GM18511 (cell line): ENCODE results near the gene SAMD1.

Experiments used
- ATAC-seq: cut with Tn5 transposase; IDR thresholded peaks from one replicate; pipeline ENCODE4 v1.9.1; 2021; ENCODE audit warnings: mild to moderate bottlenecking, moderate library complexity; ENCODE audit not compliant: unreplicated experiment

The SAMD1 gene

GRCh38 chr19:14089662-14090508, 666 bp downstream of the SAMD1 start:
- no peak for ATAC-seq

- no peak for ATAC-seq
These were observed 1.2 kb downstream of the SAMD1 start for GRCh38 chr19:14089412-14089661.

- no peak for ATAC-seq
These were observed 1.7 kb downstream of the SAMD1 start for GRCh38 chr19:14088634-14089411.

- ATAC-seq: no peak
These were observed 4.5 kb downstream of the SAMD1 start for GRCh38 chr19:14086098-14086497.

- no peak for ATAC-seq
These were observed 5.1 kb downstream of the SAMD1 start, which contains the start of gene C19orf67 for GRCh38 chr19:14085309-14085995. C19orf67 (minus strand) TSS chr19:14085783; CDS start chr19:14085627, 156 bp downstream.

GRCh38 chr19:14082675-14082960, 7.9 kb downstream of the SAMD1 start:
- no peak for ATAC-seq

- ATAC-seq: peak; percentile 24
These were observed 8.5 kb downstream of the SAMD1 start for GRCh38 chr19:14081797-14082674.

- peak; percentile 88 for ATAC-seq
These were observed 9.4 kb downstream of the SAMD1 start for GRCh38 chr19:14080887-14081796.

GRCh38 chr19:14078411-14078810, 12.1 kb downstream of the SAMD1 start:
- no peak for ATAC-seq

GRCh38 chr19:14073925-14074838, 16.4 kb downstream of the SAMD1 start:
- ATAC-seq: no peak

GRCh38 chr19:14073261-14073924, 17.2 kb downstream of the SAMD1 start:
- ATAC-seq: peak; percentile 54

GRCh38 chr19:14072535-14073260, 17.9 kb downstream of the SAMD1 start, which contains the start of gene MISP3:
MISP3 (plus strand) TSS chr19:14072786; CDS start chr19:14073310, 524 bp downstream.
- peak; percentile 5 for ATAC-seq

- no peak for ATAC-seq
These were observed 20.1 kb downstream of the SAMD1 start for GRCh38 chr19:14070268-14071050.

GRCh38 chr19:14066134-14066533, 24.4 kb downstream of the SAMD1 start:
- ATAC-seq: no peak

- ATAC-seq: no peak
These were observed 27.4 kb downstream of the SAMD1 start for GRCh38 chr19:14063105-14063504.

- ATAC-seq: no peak
These were observed 28.0 kb downstream of the SAMD1 start for GRCh38 chr19:14062558-14062855.
